Astrocyte (in vitro differentiated cells and primary cell): Measurements from ENCODE around the gene STRN3. TPM values are rescaled to one million over a fixed set of nuclear protein-coding genes. Genes with fewer than 3 reads are reported as not detected.

Experiments used
- DNase-seq: peaks from one replicate; pipeline ENCODE4 v3.0.0-alpha.2; 2010; ENCODE audit warnings: low read depth
- FAIRE-seq: peaks from 2 replicates; lab custom pipeline; 2011; peaks lifted over from hg19 to GRCh38; lab: Jason Lieb, UNC
- H2AFZ ChIP-seq: 2 replicates; pipeline ENCODE4 v1.6.0; 2012; ENCODE audit warnings: low read depth, low read length, inconsistent platforms
- H3K27ac ChIP-seq: 2 replicates; pipeline ENCODE4 v1.5.1; 2011; ENCODE audit warnings: low read depth, low read length, inconsistent platforms
- H3K27me3 ChIP-seq: 2 replicates; pipeline ENCODE4 v1.6.0; 2011; ENCODE audit warnings: low read length, inconsistent platforms; ENCODE audit not compliant: insufficient read depth
- H3K36me3 ChIP-seq: 2 replicates; pipeline ENCODE4 v1.5.1; 2011; ENCODE audit warnings: low read length, inconsistent platforms; ENCODE audit not compliant: insufficient read depth
- H3K4me1 ChIP-seq: 2 replicates; pipeline ENCODE4 v1.5.1; 2011; ENCODE audit warnings: low read length, inconsistent platforms; ENCODE audit not compliant: insufficient read depth
- H3K4me2 ChIP-seq: 2 replicates; pipeline ENCODE4 v1.6.0; 2012; ENCODE audit warnings: low read length, inconsistent platforms
- H3K4me3 ChIP-seq: 2 replicates; pipeline ENCODE4 v1.5.1; 2011; ENCODE audit warnings: low read depth, mild to moderate bottlenecking, low read length, inconsistent platforms; ENCODE audit not compliant: insufficient read depth
- H3K79me2 ChIP-seq: 2 replicates; pipeline ENCODE4 v1.6.0; 2012; ENCODE audit warnings: mild to moderate bottlenecking, low read length, inconsistent platforms; ENCODE audit not compliant: insufficient read depth
- H3K9ac ChIP-seq: 2 replicates; pipeline ENCODE4 v1.6.0; 2012; ENCODE audit warnings: mild to moderate bottlenecking, low read length, inconsistent platforms
- H3K9me3 ChIP-seq: 2 replicates; pipeline ENCODE4 v1.5.1; 2012; ENCODE audit warnings: low read depth, mild to moderate bottlenecking, low read length, inconsistent platforms; ENCODE audit not compliant: insufficient read depth
- H4K20me1 ChIP-seq: 2 replicates; pipeline ENCODE4 v1.6.0; 2012; ENCODE audit warnings: low read length, inconsistent platforms; ENCODE audit not compliant: insufficient read depth
- H3K27ac Mint-ChIP-seq: one replicate; pipeline ENCODE4 v1.8.0; 2021; ENCODE audit warnings: mild to moderate bottlenecking, mixed read lengths; ENCODE audit not compliant: unreplicated experiment
- H3K27me3 Mint-ChIP-seq: one replicate; pipeline ENCODE4 v1.8.0; 2021; ENCODE audit warnings: low read depth, mixed read lengths; ENCODE audit not compliant: unreplicated experiment
- H3K36me3 Mint-ChIP-seq: one replicate; pipeline ENCODE4 v1.8.0; 2021; ENCODE audit warnings: low read depth, mixed read lengths; ENCODE audit not compliant: unreplicated experiment
- H3K4me1 Mint-ChIP-seq: one replicate; pipeline ENCODE4 v1.8.0; 2021; ENCODE audit warnings: low read depth, mixed read lengths; ENCODE audit not compliant: unreplicated experiment
- H3K4me3 Mint-ChIP-seq: one replicate; pipeline ENCODE4 v1.8.0; 2021; ENCODE audit warnings: mild to moderate bottlenecking, moderate library complexity, mixed read lengths; ENCODE audit not compliant: unreplicated experiment
- H3K9me3 Mint-ChIP-seq: one replicate; pipeline ENCODE4 v1.8.0; 2021; ENCODE audit warnings: mild to moderate bottlenecking, mixed read lengths; ENCODE audit not compliant: unreplicated experiment
- CTCF ChIP-seq: IDR thresholded peaks from 2 replicates; pipeline ENCODE4 v1.5.1; 2011; ENCODE audit warnings: low read depth, mild to moderate bottlenecking, inconsistent platforms, low read length, moderate library complexity; ENCODE audit not compliant: insufficient read depth
- EZH2 ChIP-seq: IDR thresholded peaks from 2 replicates; pipeline ENCODE4 v1.6.1; 2012; ENCODE audit warnings: mild to moderate bottlenecking, low read length, inconsistent platforms; ENCODE audit not compliant: insufficient read depth
- total RNA-seq: library from RNA; stranded (reverse); gene quantifications from 2 replicates; pipeline ENCODE4 v1.2.1, GENCODE V29; 2021

Gene STRN3
- total RNA-seq, 1 donor from 2014 or later = 48.4 TPM

- FAIRE-seq = no peak
- no peaks in the 10 kb centered on the region for H3K9me3 ChIP-seq
- no peak overlapping the region for H3K27ac Mint-ChIP-seq
- H4K20me1 ChIP-seq = peaks cover 82% of the 10 kb centered on the region
- no peak overlapping the region for H3K4me2 ChIP-seq
- H3K9ac ChIP-seq = no peak overlapping the region
- no peak overlapping the region for H3K27ac ChIP-seq
- no peaks in the 10 kb centered on the region for H3K36me3 Mint-ChIP-seq
- peaks cover 97% of the 10 kb centered on the region for H3K79me2 ChIP-seq
- H3K36me3 ChIP-seq = no peaks in the 10 kb centered on the region
- H2AFZ ChIP-seq = no peak overlapping the region
- no peaks in the 10 kb centered on the region for H3K27me3 Mint-ChIP-seq
- peaks cover 27% of the 10 kb centered on the region for H3K4me1 Mint-ChIP-seq
- TF ChIP-seq CTCF (no peak), EZH2 (no peak)
- peaks cover 4% of the 10 kb centered on the region for H3K4me1 ChIP-seq
- H3K4me3 ChIP-seq = no peak overlapping the region
- no peaks in the 10 kb centered on the region for H3K27me3 ChIP-seq
- no peak for DNase-seq
- H3K9me3 Mint-ChIP-seq = no peaks in the 10 kb centered on the region
- no peak overlapping the region for H3K4me3 Mint-ChIP-seq
Measured at GRCh38 chr14:30983858-30984257, 42.3 kb downstream of the STRN3 start.

- H3K4me1 ChIP-seq = no peaks in the 10 kb centered on the region
- no peak for DNase-seq
- H3K4me3 ChIP-seq = no peak overlapping the region
- no peaks in the 10 kb centered on the region for H3K27me3 ChIP-seq
- H2AFZ ChIP-seq = no peak overlapping the region
- H3K9me3 Mint-ChIP-seq = no peaks in the 10 kb centered on the region
- H3K4me2 ChIP-seq = no peak overlapping the region
- peaks cover 17% of the 10 kb centered on the region for H3K4me1 Mint-ChIP-seq
- no peak overlapping the region for H3K9ac ChIP-seq
- no peak overlapping the region for H3K27ac Mint-ChIP-seq
- no peaks in the 10 kb centered on the region for H3K36me3 Mint-ChIP-seq
- H3K27me3 Mint-ChIP-seq = no peaks in the 10 kb centered on the region
- H3K27ac ChIP-seq = no peak overlapping the region
- H3K4me3 Mint-ChIP-seq = no peak overlapping the region
- peaks cover 97% of the 10 kb centered on the region for H3K79me2 ChIP-seq
- TF ChIP-seq CTCF = no peak
- no peak for TF ChIP-seq EZH2
- H4K20me1 ChIP-seq = peaks cover 82% of the 10 kb centered on the region
- H3K9me3 ChIP-seq = no peaks in the 10 kb centered on the region
- FAIRE-seq = no peak
- H3K36me3 ChIP-seq = no peaks in the 10 kb centered on the region
Measured at GRCh38 chr14:30982533-30982932, 43.6 kb downstream of the STRN3 start.

GRCh38 chr14:30980980-30981379, 45.2 kb downstream of the STRN3 start:
- Histone ChIP-seq H3K4me2 (no peak overlapping the region), H3K4me3 (no peak overlapping the region), H4K20me1 (peaks cover 85% of the 10 kb centered on the region), H3K27ac (no peak overlapping the region), H2AFZ (no peak overlapping the region), H3K36me3 (no peaks in the 10 kb centered on the region), H3K9ac (no peak overlapping the region), H3K79me2 (peaks cover 98% of the 10 kb centered on the region), H3K4me1 (no peaks in the 10 kb centered on the region), H3K9me3 (no peaks in the 10 kb centered on the region), H3K27me3 (no peaks in the 10 kb centered on the region)
- H3K4me1 Mint-ChIP-seq = peaks cover 9% of the 10 kb centered on the region
- H3K27ac Mint-ChIP-seq = peak overlapping the region; percentile 47
- FAIRE-seq (no peak), DNase-seq (no peak)
- TF ChIP-seq CTCF = no peak
- no peak for TF ChIP-seq EZH2
- H3K27me3 Mint-ChIP-seq = no peaks in the 10 kb centered on the region
- H3K4me3 Mint-ChIP-seq = no peak overlapping the region
- H3K36me3 Mint-ChIP-seq = no peaks in the 10 kb centered on the region
- H3K9me3 Mint-ChIP-seq = no peaks in the 10 kb centered on the region
